MM.1S (cell line): ENCODE data around the gene ING4.

Experiments
- DNase-seq: peaks from one replicate; pipeline ENCODE4 v3.0.0-alpha.2; 2015
- H2AFZ ChIP-seq: fragments of 300-600 bp; sonication (generic); 2 replicates; pipeline ENCODE4 v1.6.0; 2016; ENCODE audit warnings: antibody characterized with exemption, low read length
- H3F3A ChIP-seq: fragments of 300-600 bp; sonication (generic); 2 replicates; pipeline ENCODE4 v1.6.1; 2016; ENCODE audit warnings: mild to moderate bottlenecking, antibody characterized with exemption, low read length, moderate library complexity, mixed read lengths; ENCODE audit not compliant: insufficient read depth
- H3K27ac ChIP-seq: fragments of 300-600 bp; sonication (generic); 2 replicates; pipeline ENCODE4 v1.5.1; 2016; ENCODE audit warnings: mild to moderate bottlenecking, low read length
- H3K27me3 ChIP-seq: fragments of 300-600 bp; sonication (generic); replicated peaks from 2 replicates; pipeline ENCODE4 v1.6.0; 2016; ENCODE audit warnings: low read length; ENCODE audit not compliant: insufficient read depth
- H3K36me3 ChIP-seq: fragments of 300-600 bp; sonication (generic); replicated peaks from 2 replicates; pipeline ENCODE4 v1.6.1; 2016; ENCODE audit warnings: mild to moderate bottlenecking, low read length, mixed read lengths; ENCODE audit not compliant: insufficient read depth
- H3K4me1 ChIP-seq: fragments of 300-600 bp; sonication (generic); 2 replicates; pipeline ENCODE4 v1.6.1; 2016; ENCODE audit warnings: low read length, mixed read lengths
- H3K4me2 ChIP-seq: fragments of 300-600 bp; sonication (generic); 2 replicates; pipeline ENCODE4 v1.6.0; 2016; ENCODE audit warnings: low read depth, low read length
- H3K4me3 ChIP-seq: fragments of 300-600 bp; sonication (generic); 2 replicates; pipeline ENCODE4 v1.5.1; 2016; ENCODE audit warnings: low read length, mixed read lengths
- H3K79me2 ChIP-seq: fragments of 300-600 bp; sonication (generic); 2 replicates; pipeline ENCODE4 v1.6.1; 2016; ENCODE audit warnings: mixed run types, low read length, mixed read lengths
- H3K9ac ChIP-seq: fragments of 300-600 bp; sonication (generic); 2 replicates; pipeline ENCODE4 v1.6.1; 2016; ENCODE audit warnings: low read length, mixed read lengths
- H3K9me2 ChIP-seq: fragments of 300-600 bp; sonication (generic); replicated peaks from 2 replicates; pipeline ENCODE4 v1.6.1; 2016; ENCODE audit warnings: mild to moderate bottlenecking, low read length, mixed read lengths; ENCODE audit not compliant: insufficient read depth
- H3K9me3 ChIP-seq: fragments of 300-600 bp; sonication (generic); replicated peaks from 2 replicates; pipeline ENCODE4 v1.6.1; 2016; ENCODE audit warnings: mild to moderate bottlenecking, low read length, mixed read lengths; ENCODE audit not compliant: insufficient read depth
- H4K20me1 ChIP-seq: fragments of 300-600 bp; sonication (generic); 2 replicates; pipeline ENCODE4 v1.6.1; 2016; ENCODE audit warnings: mild to moderate bottlenecking, low read length, moderate library complexity, mixed read lengths; ENCODE audit not compliant: insufficient read depth
- EZH2 ChIP-seq: fragments of 300-600 bp; sonication (generic); optimal IDR thresholded peaks from 2 replicates; pipeline ENCODE3; 2017; ENCODE audit warnings: low read depth, mild to moderate bottlenecking, antibody characterized with exemption, low read length, mixed read lengths
- EZH2phosphoT487 ChIP-seq: fragments of 300-600 bp; sonication (generic); IDR thresholded peaks from 2 replicates; pipeline ENCODE4 v1.6.1; 2018; ENCODE audit warnings: antibody characterized with exemption, low read length
- TF ChIP-seq, protein P1 (sequence below): fragments of 300-600 bp; sonication (generic); IDR thresholded peaks from 2 replicates; pipeline ENCODE4 v1.5.1; 2016; ENCODE audit warnings: antibody characterized with exemption, low read length, mixed read lengths

Gene ING4

DNA sequence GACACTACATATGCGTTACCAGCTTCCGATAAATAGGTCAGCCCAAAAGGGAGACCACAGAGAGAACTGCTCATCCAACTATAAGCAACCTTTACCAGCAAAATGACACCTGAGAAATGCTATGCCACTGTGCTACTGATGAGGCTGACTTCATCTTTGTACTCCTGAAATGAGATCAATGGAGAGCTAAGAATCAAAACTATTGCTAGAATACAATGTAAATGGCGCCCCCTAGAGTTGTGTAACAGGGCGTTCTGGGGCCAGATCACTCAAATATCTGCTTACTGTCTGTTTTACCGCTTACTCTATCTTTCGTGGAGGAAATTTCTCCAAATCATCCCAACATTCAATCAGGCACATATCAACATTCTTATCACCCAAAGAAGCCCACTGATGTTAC lies 21.7 kb upstream of the ING4 start:
- H3F3A ChIP-seq = no peaks in the 10 kb centered on the region
- 0 out of 2 replicates have a peak, but pooled peaks cover 3% of the 10 kb centered on the region for H4K20me1 ChIP-seq
- H3K27ac ChIP-seq = no peak overlapping the region
- H3K9ac ChIP-seq = no peak overlapping the region
- no peaks in the 10 kb centered on the region for H3K9me3 ChIP-seq
- peak; percentile 33 for DNase-seq
- H3K4me3 ChIP-seq = no peak overlapping the region
- H3K27me3 ChIP-seq = no peaks in the 10 kb centered on the region
- no peaks in the 10 kb centered on the region for H3K36me3 ChIP-seq
- no peak overlapping the region for H2AFZ ChIP-seq
- H3K9me2 ChIP-seq = no peaks in the 10 kb centered on the region
- peaks cover 18% of the 10 kb centered on the region for H3K4me1 ChIP-seq
- TF ChIP-seq EZH2phosphoT487 = no peak
- TF ChIP-seq, protein P1, sequence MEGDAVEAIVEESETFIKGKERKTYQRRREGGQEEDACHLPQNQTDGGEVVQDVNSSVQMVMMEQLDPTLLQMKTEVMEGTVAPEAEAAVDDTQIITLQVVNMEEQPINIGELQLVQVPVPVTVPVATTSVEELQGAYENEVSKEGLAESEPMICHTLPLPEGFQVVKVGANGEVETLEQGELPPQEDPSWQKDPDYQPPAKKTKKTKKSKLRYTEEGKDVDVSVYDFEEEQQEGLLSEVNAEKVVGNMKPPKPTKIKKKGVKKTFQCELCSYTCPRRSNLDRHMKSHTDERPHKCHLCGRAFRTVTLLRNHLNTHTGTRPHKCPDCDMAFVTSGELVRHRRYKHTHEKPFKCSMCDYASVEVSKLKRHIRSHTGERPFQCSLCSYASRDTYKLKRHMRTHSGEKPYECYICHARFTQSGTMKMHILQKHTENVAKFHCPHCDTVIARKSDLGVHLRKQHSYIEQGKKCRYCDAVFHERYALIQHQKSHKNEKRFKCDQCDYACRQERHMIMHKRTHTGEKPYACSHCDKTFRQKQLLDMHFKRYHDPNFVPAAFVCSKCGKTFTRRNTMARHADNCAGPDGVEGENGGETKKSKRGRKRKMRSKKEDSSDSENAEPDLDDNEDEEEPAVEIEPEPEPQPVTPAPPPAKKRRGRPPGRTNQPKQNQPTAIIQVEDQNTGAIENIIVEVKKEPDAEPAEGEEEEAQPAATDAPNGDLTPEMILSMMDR = peak; percentile 59
- TF ChIP-seq EZH2 = no peak
- H3K79me2 ChIP-seq = peaks cover 95% of the 10 kb centered on the region
- no peak overlapping the region for H3K4me2 ChIP-seq

DNA sequence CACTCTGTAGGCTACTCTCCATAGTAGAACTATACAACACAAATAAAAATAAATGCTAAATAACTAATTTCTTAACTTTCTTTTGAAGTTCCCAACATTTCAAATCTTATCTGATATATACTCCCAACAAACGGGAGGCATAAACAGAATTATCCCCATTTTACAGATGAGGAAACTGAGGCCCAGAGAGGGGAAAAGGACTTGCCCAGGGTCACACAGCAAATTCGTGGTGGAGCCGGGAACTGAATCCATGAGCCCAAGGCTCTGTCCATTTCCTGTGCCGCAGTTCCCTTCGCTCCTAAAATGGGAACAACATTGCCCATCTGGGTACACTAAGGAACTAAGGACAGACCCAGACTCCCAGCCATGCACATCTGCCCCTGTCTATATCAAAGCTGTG lies 14.0 kb upstream of the ING4 start:
- no peak overlapping the region for H2AFZ ChIP-seq
- no peaks in the 10 kb centered on the region for H3F3A ChIP-seq
- H3K79me2 ChIP-seq = peaks cover 42% of the 10 kb centered on the region
- H3K36me3 ChIP-seq = peaks cover 29% of the 10 kb centered on the region
- no peaks in the 10 kb centered on the region for H3K4me1 ChIP-seq
- no peak for DNase-seq
- no peak overlapping the region for H3K4me2 ChIP-seq
- no peaks in the 10 kb centered on the region for H3K27me3 ChIP-seq
- H3K9me2 ChIP-seq = no peaks in the 10 kb centered on the region
- H3K9me3 ChIP-seq = no peaks in the 10 kb centered on the region
- H3K4me3 ChIP-seq = no peak overlapping the region
- H3K27ac ChIP-seq = no peak overlapping the region
- H3K9ac ChIP-seq = no peak overlapping the region
- no peaks in the 10 kb centered on the region for H4K20me1 ChIP-seq
- TF ChIP-seq, protein P1 = no peak
- no peak for TF ChIP-seq EZH2
- TF ChIP-seq EZH2phosphoT487 = no peak

DNA sequence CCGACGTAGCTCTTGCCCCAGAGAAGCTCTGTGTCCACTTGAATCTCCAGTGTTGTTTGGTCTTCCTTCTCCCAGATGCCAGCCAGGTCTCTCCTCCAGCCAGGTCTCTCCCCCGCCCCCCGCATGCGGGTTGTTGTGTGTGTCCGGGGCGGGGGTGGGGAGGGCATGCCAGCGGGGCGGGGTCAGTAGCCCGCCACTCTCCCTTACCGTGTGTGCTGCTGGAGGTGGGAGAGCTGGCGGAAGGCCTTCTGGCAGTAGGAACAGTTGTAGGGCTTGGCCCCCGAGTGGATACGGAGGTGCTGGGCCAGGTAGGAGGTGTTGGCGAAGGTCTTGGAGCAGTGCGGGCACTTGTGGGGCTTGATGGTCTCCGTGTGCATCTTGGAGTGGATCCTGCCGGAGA lies 9.2 kb upstream of the ING4 start:
- no peaks in the 10 kb centered on the region for H3K27me3 ChIP-seq
- H3K9ac ChIP-seq = no peak overlapping the region
- TF ChIP-seq EZH2 = no peak
- no peak for TF ChIP-seq EZH2phosphoT487
- no peak for DNase-seq
- peaks cover 46% of the 10 kb centered on the region for H3K36me3 ChIP-seq
- 0 out of 2 replicates have a peak, but pooled peaks cover 10% of the 10 kb centered on the region for H3K79me2 ChIP-seq
- H3F3A ChIP-seq = no peaks in the 10 kb centered on the region
- H3K9me3 ChIP-seq = no peaks in the 10 kb centered on the region
- H3K4me2 ChIP-seq = no peak overlapping the region
- H3K4me3 ChIP-seq = no peak overlapping the region
- no peaks in the 10 kb centered on the region for H4K20me1 ChIP-seq
- no peak overlapping the region for H3K27ac ChIP-seq
- H3K9me2 ChIP-seq = no peaks in the 10 kb centered on the region
- H2AFZ ChIP-seq = no peak overlapping the region
- no peaks in the 10 kb centered on the region for H3K4me1 ChIP-seq

DNA sequence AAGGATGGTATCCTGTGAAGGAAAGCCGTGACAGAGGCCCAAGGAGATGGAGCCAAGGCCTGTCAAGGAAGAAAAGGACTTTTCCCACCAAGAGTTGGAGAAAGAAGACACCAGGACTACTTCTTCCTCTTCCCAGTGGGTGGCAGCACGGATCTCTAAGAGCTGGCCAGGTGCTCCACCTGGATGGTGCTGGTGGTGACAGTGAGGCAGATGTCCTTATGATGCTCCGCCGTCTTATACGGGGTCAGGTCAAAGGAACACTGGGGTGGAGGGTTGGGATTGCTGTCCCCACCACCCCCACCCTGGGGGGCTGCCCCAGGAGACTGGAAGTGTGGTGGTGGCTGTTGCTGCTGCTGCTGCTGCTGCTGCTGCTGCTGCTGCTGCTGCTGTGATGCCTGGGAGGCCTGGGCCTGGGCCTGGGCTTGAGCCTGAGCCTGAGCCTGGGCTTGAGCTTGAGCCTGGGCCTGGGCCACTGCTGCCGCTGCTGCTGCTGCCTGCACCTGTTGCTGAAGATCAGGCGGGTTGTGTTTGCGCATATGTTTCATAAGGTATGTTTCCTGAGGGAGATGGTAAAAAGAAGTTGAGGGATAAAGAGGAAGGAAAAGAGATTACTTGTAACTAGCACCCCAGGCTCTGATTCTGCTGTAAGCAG lies 4.8 kb upstream of the ING4 start:
- Histone ChIP-seq H3K9me3 (no peaks in the 10 kb centered on the region), H3K4me1 (0 out of 2 replicates have a peak, but pooled peaks cover 4% of the 10 kb centered on the region), H3K4me2 (no peak overlapping the region), H3K36me3 (peaks cover 35% of the 10 kb centered on the region), H3K9ac (no peak overlapping the region), H4K20me1 (no peaks in the 10 kb centered on the region), H3F3A (peaks cover 10% of the 10 kb centered on the region; the same call in 1 of the 2 replicates), H3K27ac (no peak overlapping the region), H2AFZ (no peak overlapping the region), H3K79me2 (peaks cover 2% of the 10 kb centered on the region), H3K9me2 (no peaks in the 10 kb centered on the region), H3K27me3 (no peaks in the 10 kb centered on the region), H3K4me3 (no peak overlapping the region)
- no peak for TF ChIP-seq EZH2
- TF ChIP-seq, protein P1 = peak; percentile 19
- TF ChIP-seq EZH2phosphoT487 = no peak
- no peak for DNase-seq
